Stimulated activated CD4-positive, alpha-beta T cell treated with anti-CD3 and anti-CD28 coated beads, TNF-alpha, amount 100 ng/mL, for 48 hours (primary cell): ENCODE measurements around the gene GLRX.
"Not testable (repeated sequence)": the region's sequence is repeated elsewhere in the genome, so short reads cannot be mapped to it uniquely, and the experiment has no call there.

Experiments
- DNase-seq, 3 donors: peaks; one replicate each; pipeline ENCODE4 v3.0.0-alpha.2; 2020; ENCODE audit warnings: low read depth in 3 of 3

The GLRX gene

DNA sequence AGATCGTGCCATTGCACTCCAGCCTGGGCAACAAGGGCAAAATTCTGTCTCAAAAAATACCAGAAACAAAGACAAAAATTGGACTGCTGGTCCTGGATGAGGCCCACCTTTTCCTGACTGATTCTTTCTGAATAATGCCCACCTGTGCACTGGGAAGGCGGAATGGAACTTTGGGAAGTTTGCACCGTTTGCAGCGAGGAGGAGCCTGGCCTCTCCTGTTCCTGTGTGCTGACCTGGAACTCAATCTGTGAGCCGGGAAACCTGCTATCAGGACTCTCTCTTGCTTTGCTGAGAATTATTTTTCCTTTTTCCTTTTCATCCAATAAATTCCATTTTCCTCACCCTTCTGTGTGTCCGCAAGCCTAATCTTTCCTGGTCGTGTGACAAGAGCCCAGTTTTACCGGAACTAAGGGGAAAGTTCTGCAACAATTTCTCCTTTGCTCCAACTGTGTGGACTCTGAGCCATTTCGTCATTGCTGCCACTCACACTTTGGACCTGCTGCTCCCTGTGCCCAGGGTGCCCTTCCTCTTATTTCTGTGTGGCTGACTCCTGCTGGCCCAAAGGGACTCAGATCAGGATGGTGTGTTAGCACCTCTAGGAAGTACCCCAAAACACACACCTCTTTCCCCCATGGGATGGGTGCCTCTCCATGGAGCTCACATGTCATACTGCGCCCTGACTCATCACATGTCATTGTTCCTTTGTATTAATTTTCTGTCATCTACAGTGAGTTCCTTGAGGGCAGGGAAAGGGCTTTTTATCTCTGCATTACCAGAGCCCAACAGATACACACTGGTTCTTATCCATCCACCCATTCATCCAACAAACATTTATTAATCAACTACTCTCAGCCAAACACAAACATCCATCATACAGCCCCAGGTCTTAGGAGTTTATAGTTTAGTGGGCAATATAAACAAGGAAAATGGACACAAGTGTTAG, 4.7 kb upstream of the GLRX start:
- DNase-seq = no peak

DNA sequence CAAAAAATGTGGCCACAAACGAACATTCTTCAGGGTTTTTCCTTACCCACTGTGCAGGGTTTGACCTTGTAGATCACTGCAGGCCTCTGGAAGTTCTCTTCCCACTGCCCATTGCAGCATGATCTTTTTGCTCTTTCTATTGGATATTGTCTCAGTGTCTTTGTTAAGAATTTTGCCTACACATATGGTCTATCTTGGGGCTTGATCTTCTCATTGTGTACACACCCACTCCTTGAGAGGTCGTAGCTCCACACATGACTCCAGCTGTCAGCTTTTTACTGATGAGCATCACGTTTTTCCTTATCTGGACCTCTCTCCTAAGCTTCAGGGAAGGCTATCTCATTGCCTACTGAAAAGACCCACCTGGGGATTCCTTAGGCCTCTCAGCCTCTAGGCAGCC, 3.0 kb upstream of the GLRX start:
- no peak for DNase-seq

DNA sequence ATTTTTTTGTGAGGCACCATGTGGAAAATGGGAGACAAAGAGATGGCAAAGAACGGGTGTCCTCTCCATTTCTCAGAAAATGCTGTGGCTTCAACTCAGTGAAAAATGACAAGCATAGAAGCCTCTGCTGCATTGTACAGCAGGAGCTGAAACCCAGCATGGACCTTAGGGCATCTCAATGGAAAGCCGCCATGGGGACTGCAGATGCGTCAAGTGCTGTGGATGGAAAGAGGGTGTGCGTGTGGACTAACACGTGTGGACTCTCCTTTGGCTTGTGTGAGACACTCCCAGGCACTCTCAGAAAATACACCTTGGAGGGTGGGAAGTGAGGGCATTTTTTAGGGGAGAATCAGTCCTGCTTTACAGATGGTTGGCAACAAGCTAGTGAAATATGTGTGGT, 2.2 kb upstream of the GLRX start:
- DNase-seq = no peak

DNA sequence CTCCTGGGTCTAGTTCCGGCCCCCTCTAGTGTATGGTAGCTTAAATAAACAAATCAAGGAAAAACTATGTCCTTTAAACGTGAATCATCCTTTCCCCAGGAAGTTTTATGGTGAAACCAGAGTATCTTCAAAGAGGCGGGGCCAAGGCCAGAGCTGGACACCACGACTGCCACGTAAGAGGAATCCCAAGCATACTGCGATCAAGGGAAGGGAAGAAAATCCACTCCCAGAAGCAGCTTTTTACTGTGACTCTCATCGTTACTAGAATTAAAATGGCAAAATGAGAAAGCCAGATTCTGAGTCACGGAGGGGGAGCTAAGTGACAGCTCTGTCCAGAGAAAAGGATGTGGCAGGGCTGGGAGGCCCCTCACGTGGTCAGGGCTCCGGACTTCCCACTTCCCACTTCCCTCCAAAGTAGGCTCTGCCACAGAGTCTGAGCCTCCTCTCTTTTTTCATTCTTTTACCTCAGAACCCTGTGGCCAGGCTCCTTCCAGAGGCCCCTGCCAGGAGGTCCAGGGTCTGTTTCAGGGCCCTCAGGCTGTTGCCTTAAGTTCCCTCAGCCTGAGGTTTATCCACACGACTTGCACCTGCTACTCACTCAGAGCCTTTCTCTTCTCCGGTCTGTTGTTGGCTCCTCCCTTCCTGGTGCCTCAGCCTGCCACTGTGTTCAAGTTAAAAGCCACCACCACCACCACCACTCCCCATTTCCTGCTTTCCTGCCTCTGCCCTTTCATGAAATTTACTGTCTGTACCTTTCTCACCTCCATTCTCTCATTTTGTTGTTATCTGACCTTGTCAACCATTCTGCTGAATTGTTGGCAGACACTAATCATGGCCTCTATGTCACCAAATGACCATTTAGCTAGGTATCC, 1.4 kb upstream of the GLRX start:
- DNase-seq = no peak

DNA sequence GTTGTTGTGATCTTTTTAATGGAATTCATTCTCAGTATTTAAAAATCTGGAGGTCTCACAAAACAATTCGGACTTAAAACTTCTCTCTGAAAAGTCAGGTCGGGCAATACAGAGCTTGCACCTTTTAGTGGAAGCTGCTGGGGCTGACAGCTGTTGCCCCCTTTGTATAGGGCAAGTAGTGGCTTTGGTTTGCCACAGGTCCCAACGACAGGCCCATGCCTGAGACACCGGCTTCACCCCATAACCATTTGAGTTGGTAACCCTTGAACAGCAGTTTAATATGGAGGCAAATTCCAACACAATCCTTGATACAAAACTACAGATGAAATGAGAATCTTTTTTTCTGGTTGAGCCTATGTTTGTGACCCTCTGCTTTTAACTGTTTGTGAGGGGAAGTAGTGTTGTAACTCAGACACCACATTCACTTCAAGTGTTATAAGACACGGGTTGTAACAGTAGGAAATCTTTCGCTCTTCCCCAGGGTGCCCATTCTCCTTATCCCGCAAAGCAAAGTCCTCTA, 752 bp upstream of the GLRX start:
- no peak for DNase-seq

DNA sequence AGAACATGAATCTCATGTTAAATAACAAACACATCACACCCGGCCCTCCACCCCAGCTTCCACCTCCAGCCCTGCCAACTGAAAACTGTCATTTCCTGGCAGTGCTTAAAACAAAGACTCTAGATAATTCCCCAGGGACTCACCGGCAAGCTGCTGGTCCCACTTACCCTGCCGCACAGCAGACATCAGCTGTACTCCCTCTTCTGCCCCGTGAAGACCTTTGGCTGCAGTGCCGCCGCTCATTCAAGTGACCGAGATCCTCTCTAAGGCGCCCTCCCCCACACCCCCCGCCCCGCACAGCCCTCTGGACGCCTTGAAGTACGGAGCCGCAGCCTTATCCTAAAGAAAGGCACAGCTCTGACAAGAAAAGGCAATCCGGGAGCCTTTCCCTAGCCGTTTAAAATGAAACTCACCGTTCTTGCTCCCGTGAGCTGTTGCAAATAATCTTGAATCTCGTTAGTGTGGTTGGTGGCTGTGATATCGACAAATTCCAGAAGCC, 434 bp downstream of the GLRX start:
- no peak for DNase-seq

DNA sequence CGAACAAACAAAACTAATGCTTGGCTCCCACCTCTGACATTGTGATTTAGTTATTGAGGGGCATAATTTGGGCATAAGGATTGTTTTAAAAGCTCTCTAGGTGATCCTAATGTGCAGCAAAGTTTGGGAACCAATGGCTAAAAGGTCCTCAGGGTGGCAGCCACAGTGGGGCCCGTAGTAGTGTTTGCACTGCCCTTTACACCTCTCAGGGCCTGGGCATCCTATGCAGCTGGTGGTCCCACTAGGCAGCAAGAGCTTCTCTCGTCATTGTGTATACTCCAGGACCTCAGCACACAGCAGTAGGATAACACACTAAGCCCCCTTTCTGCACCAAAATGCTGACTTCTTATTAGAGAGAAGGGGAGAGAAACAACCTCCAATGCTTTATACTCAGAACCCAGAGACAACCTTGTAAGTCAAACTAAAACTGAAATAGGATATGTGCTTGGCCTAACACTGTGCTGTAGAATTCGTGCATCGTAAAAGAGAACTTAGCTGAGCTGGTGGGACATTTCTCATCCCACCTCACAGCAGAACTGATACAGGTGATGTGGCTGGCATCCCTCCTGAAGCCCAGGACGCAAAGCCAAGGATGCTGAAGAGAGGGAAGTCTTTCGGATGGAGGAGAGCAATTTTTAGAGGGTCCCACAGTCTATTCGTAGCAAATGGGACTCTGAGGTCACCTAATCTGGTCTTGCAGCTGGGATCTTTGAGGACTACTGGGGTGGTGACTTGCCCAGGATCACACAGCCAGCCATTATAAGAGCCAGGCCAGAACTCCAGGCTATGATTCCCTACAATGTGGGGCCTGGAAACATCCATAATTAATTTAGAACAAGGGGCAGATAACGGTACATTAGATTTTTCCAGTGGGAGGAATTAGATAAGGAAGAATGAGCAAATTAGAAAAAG, 1.2 kb downstream of the GLRX start:
- no peak for DNase-seq

DNA sequence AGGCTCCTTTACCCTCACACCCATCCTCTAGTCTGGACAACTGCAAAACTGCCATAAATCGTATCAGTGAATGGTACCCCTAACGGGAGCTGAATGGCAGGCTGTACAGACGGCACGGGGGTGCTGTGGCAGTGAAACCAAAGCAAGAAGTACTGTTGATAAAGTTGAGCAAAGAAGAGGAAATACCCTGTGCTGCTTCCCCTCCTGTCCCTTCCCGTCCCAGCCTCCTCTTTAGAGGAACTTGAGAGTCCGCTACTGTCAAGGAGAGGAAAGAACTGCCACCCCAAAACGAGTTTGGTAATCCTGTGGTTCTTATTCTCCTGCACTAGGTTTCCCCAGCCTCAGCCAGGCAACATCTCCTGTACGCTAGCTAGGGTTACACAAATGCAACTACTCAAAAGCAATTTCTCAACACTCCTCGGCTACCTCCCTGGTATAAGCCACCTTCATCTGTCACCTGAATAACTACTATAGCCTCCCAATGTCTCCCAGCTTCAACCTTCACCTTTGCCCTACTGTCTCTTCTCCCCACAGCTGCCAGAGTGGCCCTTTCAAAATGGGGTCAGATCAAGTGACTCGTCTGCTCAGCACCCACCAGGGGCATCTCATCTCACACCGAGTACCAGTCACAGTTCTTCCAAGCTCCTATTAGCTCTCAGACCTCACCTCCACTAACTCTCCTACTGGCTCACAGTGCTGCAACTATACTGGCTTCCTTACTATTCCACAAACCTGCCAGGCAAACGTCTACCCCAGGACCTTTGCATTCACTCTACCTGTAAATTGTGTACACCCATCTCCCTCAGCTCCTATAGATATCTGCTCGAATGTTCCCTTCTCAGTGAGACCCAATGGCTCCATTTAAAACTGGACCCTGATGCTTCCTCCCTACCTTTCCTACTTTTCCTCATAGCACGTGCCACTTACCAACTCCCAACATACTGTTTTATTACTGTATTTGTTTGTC, 4.1 kb downstream of the GLRX start:
- no peak for DNase-seq

DNA sequence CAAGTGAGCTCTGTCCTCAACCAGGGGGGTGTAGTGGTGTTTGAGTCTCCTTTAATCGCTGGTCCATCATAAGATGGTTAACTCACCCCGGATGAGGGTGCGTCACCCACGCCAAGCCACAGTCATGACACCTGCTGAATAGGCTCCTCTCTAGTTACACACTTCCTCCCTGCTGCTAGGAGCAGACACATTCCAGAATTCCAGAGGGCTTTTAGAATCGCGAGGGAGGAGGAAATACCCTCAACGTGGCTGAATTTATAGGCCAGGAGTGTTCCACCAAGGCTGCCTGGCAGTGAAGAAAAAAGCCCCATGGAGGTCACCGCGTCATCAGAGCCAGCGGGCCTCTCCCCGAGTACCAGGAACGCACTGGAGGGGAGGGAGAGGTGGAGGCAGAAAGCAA, 5.1 kb downstream of the GLRX start:
- no peak for DNase-seq

DNA sequence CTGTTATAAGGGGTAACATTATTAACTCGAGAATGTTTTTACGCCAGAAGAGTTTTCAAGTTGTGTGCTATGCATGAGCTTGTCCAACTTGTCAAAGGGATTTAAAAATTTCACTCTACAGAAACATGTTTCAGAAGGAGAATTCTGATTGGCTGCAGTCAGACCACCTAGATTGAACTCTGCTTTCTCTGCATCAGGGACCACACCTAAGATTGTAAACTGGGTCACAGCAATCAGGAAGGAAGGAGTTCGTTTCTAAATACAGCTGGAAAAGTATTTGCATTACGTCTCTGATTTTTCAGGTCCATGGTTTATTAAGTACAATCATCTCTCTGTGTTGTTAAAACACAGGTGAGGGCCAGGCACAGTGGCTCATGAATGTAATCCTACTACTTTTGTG, 5.8 kb downstream of the GLRX start:
- no peak for DNase-seq

DNA sequence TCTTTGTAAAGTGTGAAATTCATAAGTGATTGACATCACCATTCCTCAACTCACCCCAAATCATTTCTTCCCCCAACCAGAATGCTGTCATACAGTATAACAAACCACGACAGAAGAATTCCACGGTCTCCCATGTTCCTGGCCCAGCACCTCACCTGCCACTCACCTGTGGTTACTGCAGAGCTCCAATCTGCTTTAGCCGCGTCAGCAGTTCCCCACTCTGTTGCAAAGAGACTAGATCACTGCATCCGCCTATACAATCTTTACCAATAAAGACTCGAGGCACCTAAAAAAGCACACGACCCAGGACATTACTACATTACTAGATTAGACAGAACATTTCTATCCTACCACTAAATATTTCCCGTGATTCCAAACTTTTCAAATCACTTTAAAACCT, 6.2 kb downstream of the GLRX start:
- DNase-seq = no peak

DNA sequence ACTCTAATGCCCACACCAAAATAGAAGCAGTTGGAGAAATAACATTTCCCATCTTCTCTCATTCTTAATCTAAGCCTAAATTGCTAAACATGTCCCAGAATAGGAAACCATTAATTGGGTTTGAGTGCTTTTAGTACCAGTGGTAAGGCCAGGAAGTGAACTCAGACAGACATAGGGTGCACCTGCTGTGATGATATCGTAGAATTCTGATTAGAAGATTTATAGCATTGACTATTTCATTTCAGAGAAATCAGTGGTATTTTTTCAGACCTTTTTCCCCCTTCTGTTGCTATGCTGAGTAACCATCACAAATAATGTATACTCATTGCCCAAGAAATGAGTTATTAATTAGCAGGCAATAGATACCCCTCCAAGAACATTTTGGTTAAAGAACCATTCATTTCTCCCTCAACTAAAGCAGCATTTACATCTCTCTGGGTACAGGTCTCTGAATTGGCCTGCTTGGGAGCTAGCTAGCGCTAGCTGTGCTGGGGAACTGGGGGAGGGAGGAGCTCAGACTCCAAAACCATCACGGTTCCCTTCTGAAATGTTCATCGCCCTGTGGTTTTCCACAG, 7.3 kb downstream of the GLRX start:
- no peak for DNase-seq

DNA sequence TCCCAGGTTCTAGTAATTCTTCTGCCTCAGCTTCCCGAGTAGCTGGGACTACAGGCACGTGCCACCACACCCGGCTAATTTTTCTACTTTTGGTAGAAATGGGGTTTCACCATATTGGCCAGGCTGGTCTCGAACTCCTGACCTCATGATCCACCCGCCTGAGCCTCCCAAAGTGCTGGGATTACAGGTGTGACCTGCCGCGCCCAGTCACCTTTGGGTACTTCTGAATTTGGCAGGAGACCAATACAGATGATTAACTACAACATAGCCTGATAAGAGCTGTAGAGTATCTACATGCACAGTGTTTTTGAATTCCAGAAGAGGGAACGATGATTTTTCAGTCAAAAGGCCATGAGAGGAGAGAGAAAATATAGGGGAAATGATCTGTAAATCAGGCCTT, 9.5 kb downstream of the GLRX start:
- not testable (repeated sequence) for DNase-seq

DNA sequence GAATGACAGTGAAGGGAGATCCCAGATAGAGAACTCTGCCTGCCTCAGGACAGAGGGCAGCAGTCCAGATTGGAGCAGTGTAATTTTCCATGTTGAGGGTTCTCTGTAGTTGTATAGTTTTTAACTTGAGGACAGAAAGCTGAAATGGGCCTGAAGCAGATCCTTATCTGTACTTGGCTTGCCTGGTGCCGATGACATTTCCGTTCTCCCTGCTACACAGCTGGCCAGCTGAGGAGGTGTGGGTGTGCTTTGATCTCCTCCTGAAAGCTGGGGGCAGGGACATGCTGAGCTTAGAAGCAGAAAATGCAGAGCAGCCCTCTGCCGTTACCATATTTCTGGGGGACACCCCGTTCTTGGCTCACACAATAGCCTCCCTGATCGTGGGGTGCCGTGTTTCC, 10.5 kb downstream of the GLRX start:
- no peak for DNase-seq

DNA sequence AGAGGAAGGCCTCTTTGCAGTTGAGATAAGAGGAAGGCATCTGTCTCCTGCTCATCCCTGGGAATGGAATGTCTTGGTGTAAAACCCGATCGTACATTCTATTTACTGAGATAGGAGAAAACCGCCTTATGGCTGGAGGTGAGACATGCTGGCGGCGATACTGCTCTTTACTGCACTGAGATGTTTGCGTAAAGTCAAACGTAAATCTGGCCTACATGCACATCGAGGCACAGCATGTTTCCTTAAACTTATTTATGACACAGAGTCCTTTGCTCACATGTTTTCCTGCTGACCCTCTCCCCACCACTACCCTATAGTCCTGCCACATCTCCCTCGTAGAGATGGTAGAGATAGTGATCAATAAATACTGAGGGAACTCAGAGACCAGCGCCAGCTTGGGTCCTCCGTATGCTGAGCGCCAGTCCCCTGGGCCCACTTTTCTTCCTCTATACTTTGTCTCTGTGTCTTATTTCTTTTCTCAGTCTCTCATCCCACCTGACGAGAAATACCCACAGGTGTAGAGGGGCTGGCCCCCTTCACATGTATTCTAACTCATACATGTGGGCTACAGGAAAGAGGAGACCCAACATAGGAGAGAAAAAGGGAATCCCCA, 11.0 kb downstream of the GLRX start:
- DNase-seq = not testable (repeated sequence)

DNA sequence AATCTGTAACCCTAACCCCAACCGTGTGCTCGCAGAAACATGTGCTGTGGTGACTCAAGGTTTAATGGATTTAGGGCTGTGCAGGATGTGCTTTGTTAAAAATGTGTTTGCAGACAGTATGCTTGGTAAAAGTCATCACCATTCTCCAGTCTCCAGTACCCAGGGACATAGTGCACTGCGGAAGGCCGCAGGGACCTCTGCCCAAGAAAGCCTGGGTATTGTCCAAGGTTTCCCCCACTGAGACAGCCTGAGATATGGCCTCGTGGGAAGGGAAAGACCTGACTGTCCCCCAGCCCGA, 11.5 kb downstream of the GLRX start:
- not testable (repeated sequence) for DNase-seq

DNA sequence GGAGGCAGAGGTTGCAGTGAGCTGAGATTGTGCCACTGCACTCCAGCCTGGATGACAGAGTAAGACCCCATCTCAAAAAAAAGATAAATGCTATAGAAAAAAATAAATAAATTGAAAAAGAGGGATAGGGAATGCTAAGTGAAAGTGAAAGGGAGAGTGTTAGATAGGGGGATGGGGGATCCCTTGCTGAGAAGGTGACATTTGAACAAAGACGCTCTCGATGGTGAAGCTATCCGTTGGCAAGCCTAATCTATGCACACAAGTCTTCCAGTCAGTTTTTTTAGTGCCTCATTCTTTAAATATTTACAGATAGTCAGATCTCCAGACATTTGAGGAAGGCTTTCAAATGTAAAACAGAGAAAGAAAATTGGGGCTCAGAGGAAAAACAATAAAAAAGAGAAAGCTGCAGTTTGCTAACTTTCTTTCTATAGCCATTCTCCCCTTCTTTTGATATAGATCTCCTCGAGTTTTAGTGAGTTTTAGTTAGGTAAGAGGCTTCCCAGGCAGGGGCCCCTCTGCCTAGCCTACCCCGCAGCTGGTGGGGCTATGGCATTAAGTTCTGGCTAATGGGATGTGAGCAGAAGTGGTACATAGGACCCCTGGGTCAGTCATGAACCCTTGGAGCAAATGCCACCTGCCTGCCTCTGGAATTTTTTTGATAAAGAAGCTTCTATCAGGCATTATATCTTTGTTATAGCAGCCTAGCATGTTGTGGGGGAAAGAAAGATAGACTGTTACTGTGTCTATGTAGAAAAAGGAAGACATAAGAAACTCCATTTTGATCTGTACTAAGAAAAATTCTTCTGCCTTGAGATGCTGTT, 12.0 kb downstream of the GLRX start:
- DNase-seq = no peak

DNA sequence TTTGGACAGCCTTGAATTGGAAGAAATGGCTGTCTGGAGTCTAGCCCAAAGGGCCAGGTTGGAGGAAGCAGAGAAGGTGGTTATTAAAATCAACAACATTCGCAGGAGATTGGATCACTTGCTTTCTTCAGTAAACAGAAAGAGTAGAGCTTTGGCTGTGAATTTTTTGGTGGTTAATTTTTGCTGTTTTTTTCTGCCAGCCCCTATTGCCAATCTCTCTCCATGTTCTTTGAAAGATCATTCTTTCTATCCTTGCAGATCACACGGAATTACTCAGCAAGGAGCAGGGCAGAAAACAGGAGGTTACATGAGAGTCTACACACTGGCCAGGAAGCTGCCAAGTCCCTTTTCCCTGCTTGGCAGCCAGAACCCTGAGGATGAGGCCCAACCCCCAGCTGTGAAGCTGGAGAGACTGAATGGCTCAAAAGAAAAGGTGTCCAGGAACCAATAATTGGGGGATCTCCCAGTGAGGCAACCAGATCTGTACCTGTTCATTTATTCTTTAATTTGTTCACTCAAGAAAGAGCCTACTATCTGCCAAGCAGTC, 13.0 kb downstream of the GLRX start:
- no peak for DNase-seq
